GM19099 (cell line): ENCODE measurements around the gene FAM131A.

Source experiments
- POLR2A ChIP-seq: IDR thresholded peaks from 3 replicates; pipeline ENCODE4 v1.6.1; 2011; ENCODE audit warnings: low read depth; ENCODE audit not compliant: insufficient read length; ENCODE audit errors: extremely low read depth

The FAM131A gene

DNA sequence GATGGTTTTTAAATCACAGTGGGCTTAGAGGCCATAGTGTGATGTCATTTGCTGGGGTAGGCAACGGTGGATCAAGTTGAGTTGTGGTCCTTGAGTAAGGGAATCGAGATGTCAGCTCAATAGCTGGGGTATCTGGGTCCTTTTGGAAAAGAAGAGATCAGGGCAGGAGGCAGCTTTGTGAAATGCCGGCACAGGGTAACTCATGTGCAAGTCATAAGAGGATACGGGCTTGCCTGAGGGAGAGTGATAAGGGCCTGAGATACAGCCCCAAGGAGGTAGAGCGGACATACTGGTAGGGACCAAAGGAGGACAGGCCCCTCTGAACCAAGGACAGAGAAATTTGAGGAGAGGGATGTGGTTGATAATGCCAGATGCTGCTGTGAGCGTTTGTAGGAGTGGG, 4.2 kb upstream of the FAM131A start:
- no peak for TF ChIP-seq POLR2A

GRCh38 chr3:184333700-184334099, 3.7 kb upstream of the FAM131A start:
- TF ChIP-seq POLR2A = no peak

DNA sequence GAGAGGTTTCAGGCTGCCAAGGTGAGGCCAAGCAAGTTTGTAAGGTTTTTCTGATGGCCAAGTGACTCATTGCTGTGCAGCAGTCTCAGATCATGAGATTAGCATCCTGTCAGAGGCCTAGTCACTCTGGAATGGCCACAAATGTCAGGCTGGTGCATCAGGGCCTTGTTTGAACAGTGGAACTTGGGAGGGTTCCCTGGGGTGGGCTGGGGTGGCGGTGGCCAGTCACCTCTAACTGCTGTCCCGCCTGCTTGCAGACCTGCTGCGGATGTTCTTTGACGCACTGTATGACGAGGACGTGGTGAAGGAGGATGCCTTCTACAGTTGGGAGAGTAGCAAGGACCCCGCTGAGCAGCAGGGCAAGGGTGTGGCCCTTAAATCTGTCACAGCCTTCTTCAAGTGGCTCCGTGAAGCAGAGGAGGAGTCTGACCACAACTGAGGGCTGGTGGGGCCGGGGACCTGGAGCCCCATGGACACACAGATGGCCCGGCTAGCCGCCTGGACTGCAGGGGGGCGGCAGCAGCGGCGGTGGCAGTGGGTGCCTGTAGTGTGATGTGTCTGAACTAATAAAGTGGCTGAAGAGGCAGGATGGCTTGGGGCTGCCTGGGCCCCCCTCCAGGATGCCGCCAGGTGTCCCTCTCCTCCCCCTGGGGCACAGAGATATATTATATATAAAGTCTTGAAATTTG, 2.8 kb upstream of the FAM131A start:
- no peak for TF ChIP-seq POLR2A

- TF ChIP-seq POLR2A = no peak
Measured at GRCh38 chr3:184335291-184335660, 2.1 kb upstream of the FAM131A start.

DNA sequence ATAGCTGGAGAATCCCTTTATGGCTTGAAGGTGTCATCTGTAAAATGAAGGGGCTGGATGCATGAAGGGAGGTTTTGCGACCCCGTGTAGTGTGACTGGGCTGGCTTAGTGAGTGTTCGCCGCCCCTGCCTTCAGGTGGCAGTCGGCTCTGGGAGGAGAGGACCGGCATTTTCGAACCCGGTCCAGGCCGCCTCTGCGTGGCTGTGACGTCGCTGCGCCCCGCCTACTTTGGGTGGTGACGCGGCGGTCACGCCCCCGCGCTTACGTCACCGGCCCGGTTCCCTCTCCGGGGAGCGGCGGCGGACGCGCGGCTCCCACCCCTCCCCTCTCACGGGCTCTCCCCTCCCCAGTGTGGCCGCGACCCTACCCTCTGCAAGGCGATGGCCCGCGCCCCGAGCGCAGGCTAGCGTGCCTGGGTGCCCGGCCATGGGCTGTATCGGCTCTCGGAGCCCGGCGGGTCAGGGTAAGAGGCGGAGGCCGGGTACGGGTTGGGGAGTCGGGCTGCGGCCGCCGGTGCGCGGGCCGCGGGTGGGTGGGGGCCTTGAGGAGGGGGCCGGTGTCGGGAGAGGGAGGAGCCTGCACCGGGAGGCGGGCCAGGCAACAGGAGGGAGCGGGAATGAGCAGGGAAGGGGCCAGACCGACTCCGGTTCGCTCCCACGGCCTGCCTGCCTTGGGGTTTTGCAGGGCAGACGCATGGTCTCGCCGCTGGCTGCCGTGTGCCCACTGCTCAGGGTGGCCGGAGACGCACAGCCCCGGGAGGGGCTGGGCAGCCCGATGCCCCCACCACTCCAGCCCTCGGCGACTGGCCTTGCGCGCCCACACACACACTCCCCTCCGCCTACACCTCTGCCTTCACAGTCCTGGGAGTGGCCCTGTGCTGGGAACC, 1.5 kb upstream of the FAM131A start:
- no peak for TF ChIP-seq POLR2A

DNA sequence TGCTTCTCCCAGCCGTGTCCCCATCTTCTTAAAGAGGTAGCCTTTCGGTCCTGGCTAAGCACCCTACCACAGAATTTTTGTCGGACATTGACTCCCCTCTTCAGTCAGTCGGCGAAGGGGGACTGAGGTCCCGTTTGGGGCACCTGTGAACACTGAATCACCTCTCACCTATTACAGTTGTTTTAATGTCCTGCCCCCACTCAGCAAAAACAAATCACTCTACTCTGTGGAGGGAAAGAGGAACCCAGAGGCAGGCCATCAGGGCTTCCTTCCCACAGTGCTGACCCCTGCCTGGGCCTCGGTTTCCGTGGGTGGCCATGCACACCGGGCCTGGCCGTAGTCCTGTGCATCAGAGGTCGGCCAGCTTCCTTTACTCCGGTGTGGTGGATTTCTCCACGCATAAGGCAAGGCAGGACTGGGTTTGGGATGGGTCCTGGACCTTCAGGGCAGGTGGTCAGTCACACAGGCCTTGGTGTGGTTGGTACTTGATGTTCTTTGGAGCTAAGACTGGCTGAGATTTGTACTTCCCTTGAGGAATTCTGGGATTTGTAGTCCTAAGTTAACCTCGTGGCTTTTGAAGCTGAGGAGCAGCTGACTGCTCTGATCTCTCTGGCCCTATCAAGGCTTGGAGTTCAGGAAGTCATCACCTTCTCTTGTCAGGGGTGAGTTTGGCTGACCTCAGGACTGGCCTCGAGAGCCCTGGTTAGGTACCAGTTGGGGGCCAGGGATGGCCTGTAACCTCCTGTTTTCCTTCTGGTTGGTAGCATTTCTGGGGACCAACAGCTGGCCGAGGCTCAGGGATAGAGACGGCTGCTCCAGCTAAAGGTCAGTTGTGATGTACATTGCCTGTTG, 627 bp upstream of the FAM131A start:
- no peak for TF ChIP-seq POLR2A

DNA sequence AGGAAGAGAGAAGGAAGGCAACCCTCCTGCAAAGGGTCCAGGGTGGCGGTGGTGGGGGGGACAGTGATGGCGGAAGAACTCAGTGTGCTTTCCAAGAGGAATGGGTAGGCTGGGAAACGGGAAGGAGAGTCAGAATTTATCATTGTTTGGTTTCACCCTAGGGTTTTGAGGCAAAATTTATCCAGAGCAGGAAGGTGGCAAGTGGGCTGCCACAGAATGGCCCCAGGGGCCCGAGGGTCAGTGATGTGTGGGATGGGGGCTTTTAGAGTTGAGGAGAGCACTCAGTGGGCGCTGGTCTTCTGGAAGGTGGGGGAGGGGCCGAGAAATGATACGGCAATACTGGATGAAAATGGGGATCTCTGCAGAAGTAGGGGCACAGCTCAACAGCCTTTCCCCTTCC, 581 bp downstream of the FAM131A start:
- TF ChIP-seq POLR2A = no peak

DNA sequence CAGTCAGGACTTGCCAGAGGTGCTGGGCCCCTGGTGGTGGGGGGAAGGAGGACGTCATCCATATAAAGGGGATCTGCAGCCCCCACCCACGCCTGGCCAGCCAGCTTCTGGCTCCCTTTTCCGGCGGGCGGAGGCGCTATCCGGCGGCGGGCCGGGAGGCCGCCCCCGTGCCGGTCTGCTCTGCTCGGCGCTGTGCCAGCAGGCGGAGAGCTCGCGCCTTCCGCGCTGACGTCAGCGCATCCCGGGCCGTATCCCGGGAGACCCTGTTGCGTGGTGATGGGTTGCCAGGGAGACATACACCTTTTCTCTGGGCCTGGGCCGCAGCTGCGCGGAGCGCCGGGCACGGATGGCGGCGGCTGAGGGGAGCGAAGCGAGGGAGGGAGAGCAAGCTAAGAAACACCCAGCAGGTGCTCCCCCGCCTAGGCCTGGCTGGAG, 1.1 kb downstream of the FAM131A start:
- TF ChIP-seq POLR2A = no peak

GRCh38 chr3:184339001-184339400, 1.6 kb downstream of the FAM131A start:
- no peak for TF ChIP-seq POLR2A

- no peak for TF ChIP-seq POLR2A
Measured at GRCh38 chr3:184341925-184342324, 4.5 kb downstream of the FAM131A start.

DNA sequence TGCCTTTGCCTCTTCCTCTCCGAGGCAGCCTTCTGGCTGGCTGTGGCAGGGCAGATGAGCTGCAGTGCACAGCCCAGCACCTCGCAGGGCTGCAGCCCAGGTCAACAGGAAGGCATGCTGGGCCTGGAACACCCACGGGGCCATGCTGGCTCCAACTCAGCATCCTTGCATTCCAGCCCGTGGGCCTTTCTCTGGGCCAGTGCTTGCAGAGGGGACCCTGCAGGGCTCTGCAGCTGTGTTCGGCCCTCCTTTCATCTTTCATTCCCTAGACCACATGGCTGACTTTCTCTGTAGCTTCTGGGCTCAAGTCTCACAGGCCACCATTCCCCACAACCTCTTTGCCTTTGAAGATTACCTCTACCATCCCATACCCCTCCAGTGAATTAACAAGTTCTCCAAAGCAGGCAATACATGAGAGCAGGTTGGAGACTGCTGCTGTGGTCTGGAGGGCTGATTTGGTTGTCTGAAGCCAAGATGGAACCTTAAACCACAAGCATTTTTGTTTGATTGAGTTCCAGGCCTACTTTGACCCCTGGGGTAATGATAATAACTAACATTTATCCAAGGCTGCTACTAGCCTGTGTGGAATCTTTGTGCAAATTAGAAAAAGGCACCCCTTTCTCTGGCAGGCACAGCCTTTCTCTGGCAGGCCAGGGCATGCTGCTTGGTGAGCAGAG, 5.9 kb downstream of the FAM131A start:
- no peak for TF ChIP-seq POLR2A

DNA sequence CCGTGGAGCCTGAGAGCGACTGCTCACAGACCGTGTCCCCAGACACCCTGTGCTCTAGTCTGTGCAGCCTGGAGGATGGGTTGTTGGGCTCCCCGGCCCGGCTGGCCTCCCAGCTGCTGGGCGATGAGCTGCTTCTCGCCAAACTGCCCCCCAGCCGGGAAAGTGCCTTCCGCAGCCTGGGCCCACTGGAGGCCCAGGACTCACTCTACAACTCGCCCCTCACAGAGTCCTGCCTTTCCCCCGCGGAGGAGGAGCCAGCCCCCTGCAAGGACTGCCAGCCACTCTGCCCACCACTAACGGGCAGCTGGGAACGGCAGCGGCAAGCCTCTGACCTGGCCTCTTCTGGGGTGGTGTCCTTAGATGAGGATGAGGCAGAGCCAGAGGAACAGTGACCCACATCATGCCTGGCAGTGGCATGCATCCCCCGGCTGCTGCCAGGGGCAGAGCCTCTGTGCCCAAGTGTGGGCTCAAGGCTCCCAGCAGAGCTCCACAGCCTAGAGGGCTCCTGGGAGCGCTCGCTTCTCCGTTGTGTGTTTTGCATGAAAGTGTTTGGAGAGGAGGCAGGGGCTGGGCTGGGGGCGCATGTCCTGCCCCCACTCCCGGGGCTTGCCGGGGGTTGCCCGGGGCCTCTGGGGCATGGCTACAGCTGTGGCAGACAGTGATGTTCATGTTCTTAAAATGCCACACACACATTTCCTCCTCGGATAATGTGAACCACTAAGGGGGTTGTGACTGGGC, 7.3 kb downstream of the FAM131A start:
- no peak for TF ChIP-seq POLR2A

- no peak for TF ChIP-seq POLR2A
Measured at GRCh38 chr3:184345317-184346144, 8.1 kb downstream of the FAM131A start.
